ENCODE results near the gene GNG12. TPM values are rescaled to one million over a fixed set of nuclear protein-coding genes. Genes with fewer than 3 reads are reported as not detected.

GNG12 gene
- total RNA-seq, 1 experiment from 2014 or later = 14.3 TPM

- no peak overlapping the region for H3K4ac ChIP-seq (ENCODE audit: low read depth, low read length)
- no peak overlapping the region for H2BK20ac ChIP-seq (ENCODE audit: low read depth, low read length, poor library complexity, severe bottlenecking)
- peaks cover 0 to 2% of the 10 kb centered on the region in 2 experiments; a peak in 1 of 5 replicates for H3K9me3 Mint-ChIP-seq
- H4K20me1 ChIP-seq (ENCODE audit: control insufficient read depth, insufficient read depth, insufficient read length) = no peaks in the 10 kb centered on the region
- no peaks in the 10 kb centered on the region; the same call in 1 of the 2 replicates for H3K4me1 ChIP-seq (ENCODE audit: insufficient read depth, low read length)
- DNase-seq = no peak
- no peak overlapping the region for H3K14ac ChIP-seq (ENCODE audit: insufficient read depth, low read length)
- no peaks in the 10 kb centered on the region for H3K36me3 Mint-ChIP-seq (ENCODE audit: insufficient read depth in 1 of 3, low read depth in 3 of 3)
- H3K27me3 Mint-ChIP-seq (ENCODE audit: low read depth) = no peaks in the 10 kb centered on the region
- H2AK5ac ChIP-seq (ENCODE audit: insufficient read length, low read length) = no peak overlapping the region
- H2BK5ac ChIP-seq (ENCODE audit: insufficient read length, low read length) = no peak overlapping the region
- no peak overlapping the region for H3T11ph ChIP-seq (ENCODE audit: low read length)
- no peak overlapping the region for H4K5ac ChIP-seq (ENCODE audit: insufficient read length, low read depth, low read length)
- H2BK120ac ChIP-seq (ENCODE audit: low read depth, low read length, poor library complexity, severe bottlenecking) = peak overlapping the region; percentile 36
- H4K8ac ChIP-seq (replicated peaks; ENCODE audit: insufficient read length, low read depth, low read length) = no peak overlapping the region
- no peak overlapping the region for H3K23ac ChIP-seq (ENCODE audit: insufficient read length, low read depth, low read length)
- no peak overlapping the region for H2BK12ac ChIP-seq (ENCODE audit: insufficient read length, low read depth, low read length)
- H3K9ac ChIP-seq (ENCODE audit: extremely low read depth, insufficient read length, low read length) = no peak overlapping the region
- H4K91ac ChIP-seq (ENCODE audit: insufficient read length, low read depth, low read length) = no peak overlapping the region
- no peak overlapping the region for H3K4me2 ChIP-seq (ENCODE audit: insufficient read depth, insufficient read length, low read length)
- no peak overlapping the region for H2BK15ac ChIP-seq (ENCODE audit: low read depth, low read length)
- no CpG with 5 or more reads among the region's 2 CpGs for WGBS (ENCODE audit: extremely low coverage, insufficient read length, low lambda C conversion rate)
- H3K27ac Mint-ChIP-seq = peak overlapping the region in 1 of 3 experiments; percentile 0; a peak in 1 of 7 replicates
- H3K23me2 ChIP-seq (ENCODE audit: insufficient read length, low read depth, low read length, poor library complexity, severe bottlenecking) = no peaks in the 10 kb centered on the region
- H3K9me3 ChIP-seq (ENCODE audit: control insufficient read depth, low read depth, low read length) = no peaks in the 10 kb centered on the region
- no peak overlapping the region for H3K4me3 Mint-ChIP-seq
- H3K18ac ChIP-seq (ENCODE audit: insufficient read length, low read depth, low read length) = no peak overlapping the region
- H3K56ac ChIP-seq (ENCODE audit: insufficient read length, low read depth, low read length) = no peak overlapping the region
- H3K79me1 ChIP-seq (ENCODE audit: insufficient read depth, low read depth, low read length, poor library complexity, severe bottlenecking) = no peaks in the 10 kb centered on the region
- no peak overlapping the region for H3K27ac ChIP-seq (ENCODE audit: insufficient read length, low read depth, low read length)
- H3K79me2 ChIP-seq (ENCODE audit: insufficient read depth, low read length) = no peaks in the 10 kb centered on the region
- TF ChIP-seq, protein P1, sequence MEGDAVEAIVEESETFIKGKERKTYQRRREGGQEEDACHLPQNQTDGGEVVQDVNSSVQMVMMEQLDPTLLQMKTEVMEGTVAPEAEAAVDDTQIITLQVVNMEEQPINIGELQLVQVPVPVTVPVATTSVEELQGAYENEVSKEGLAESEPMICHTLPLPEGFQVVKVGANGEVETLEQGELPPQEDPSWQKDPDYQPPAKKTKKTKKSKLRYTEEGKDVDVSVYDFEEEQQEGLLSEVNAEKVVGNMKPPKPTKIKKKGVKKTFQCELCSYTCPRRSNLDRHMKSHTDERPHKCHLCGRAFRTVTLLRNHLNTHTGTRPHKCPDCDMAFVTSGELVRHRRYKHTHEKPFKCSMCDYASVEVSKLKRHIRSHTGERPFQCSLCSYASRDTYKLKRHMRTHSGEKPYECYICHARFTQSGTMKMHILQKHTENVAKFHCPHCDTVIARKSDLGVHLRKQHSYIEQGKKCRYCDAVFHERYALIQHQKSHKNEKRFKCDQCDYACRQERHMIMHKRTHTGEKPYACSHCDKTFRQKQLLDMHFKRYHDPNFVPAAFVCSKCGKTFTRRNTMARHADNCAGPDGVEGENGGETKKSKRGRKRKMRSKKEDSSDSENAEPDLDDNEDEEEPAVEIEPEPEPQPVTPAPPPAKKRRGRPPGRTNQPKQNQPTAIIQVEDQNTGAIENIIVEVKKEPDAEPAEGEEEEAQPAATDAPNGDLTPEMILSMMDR (conservative IDR thresholded peaks at IDR 0.05) = no peak
- H3K27me3 ChIP-seq (ENCODE audit: insufficient read depth, low read length) = no peaks in the 10 kb centered on the region
- H2AFZ ChIP-seq (ENCODE audit: low read length) = peak overlapping the region; percentile 32
- peaks cover 13 to 14% of the 10 kb centered on the region in 2 experiments for H3K4me1 Mint-ChIP-seq
These were observed 177.7 kb downstream of the GNG12 start for GRCh38 chr1:67655581-67655980.

Data from H9 (cell line).